Astrocyte (in vitro differentiated cells and primary cell): Measurements from ENCODE around the gene TMBIM1. TPM values are rescaled to one million over a fixed set of nuclear protein-coding genes. Genes with fewer than 3 reads are reported as not detected.
"Not testable (repeated sequence)": the region's sequence is repeated elsewhere in the genome, so short reads cannot be mapped to it uniquely, and the experiment has no call there.

Experiments used
- DNase-seq: peaks from one replicate; pipeline ENCODE4 v3.0.0-alpha.2; 2010; ENCODE audit warnings: low read depth
- FAIRE-seq: peaks from 2 replicates; lab custom pipeline; 2011; peaks lifted over from hg19 to GRCh38; lab: Jason Lieb, UNC
- H2AFZ ChIP-seq: 2 replicates; pipeline ENCODE4 v1.6.0; 2012; ENCODE audit warnings: low read depth, low read length, inconsistent platforms
- H3K27ac ChIP-seq: 2 replicates; pipeline ENCODE4 v1.5.1; 2011; ENCODE audit warnings: low read depth, low read length, inconsistent platforms
- H3K27me3 ChIP-seq: 2 replicates; pipeline ENCODE4 v1.6.0; 2011; ENCODE audit warnings: low read length, inconsistent platforms; ENCODE audit not compliant: insufficient read depth
- H3K36me3 ChIP-seq: 2 replicates; pipeline ENCODE4 v1.5.1; 2011; ENCODE audit warnings: low read length, inconsistent platforms; ENCODE audit not compliant: insufficient read depth
- H3K4me1 ChIP-seq: 2 replicates; pipeline ENCODE4 v1.5.1; 2011; ENCODE audit warnings: low read length, inconsistent platforms; ENCODE audit not compliant: insufficient read depth
- H3K4me2 ChIP-seq: 2 replicates; pipeline ENCODE4 v1.6.0; 2012; ENCODE audit warnings: low read length, inconsistent platforms
- H3K4me3 ChIP-seq: 2 replicates; pipeline ENCODE4 v1.5.1; 2011; ENCODE audit warnings: low read depth, mild to moderate bottlenecking, low read length, inconsistent platforms; ENCODE audit not compliant: insufficient read depth
- H3K79me2 ChIP-seq: 2 replicates; pipeline ENCODE4 v1.6.0; 2012; ENCODE audit warnings: mild to moderate bottlenecking, low read length, inconsistent platforms; ENCODE audit not compliant: insufficient read depth
- H3K9ac ChIP-seq: 2 replicates; pipeline ENCODE4 v1.6.0; 2012; ENCODE audit warnings: mild to moderate bottlenecking, low read length, inconsistent platforms
- H3K9me3 ChIP-seq: 2 replicates; pipeline ENCODE4 v1.5.1; 2012; ENCODE audit warnings: low read depth, mild to moderate bottlenecking, low read length, inconsistent platforms; ENCODE audit not compliant: insufficient read depth
- H4K20me1 ChIP-seq: 2 replicates; pipeline ENCODE4 v1.6.0; 2012; ENCODE audit warnings: low read length, inconsistent platforms; ENCODE audit not compliant: insufficient read depth
- H3K27ac Mint-ChIP-seq: one replicate; pipeline ENCODE4 v1.8.0; 2021; ENCODE audit warnings: mild to moderate bottlenecking, mixed read lengths; ENCODE audit not compliant: unreplicated experiment
- H3K27me3 Mint-ChIP-seq: one replicate; pipeline ENCODE4 v1.8.0; 2021; ENCODE audit warnings: low read depth, mixed read lengths; ENCODE audit not compliant: unreplicated experiment
- H3K36me3 Mint-ChIP-seq: one replicate; pipeline ENCODE4 v1.8.0; 2021; ENCODE audit warnings: low read depth, mixed read lengths; ENCODE audit not compliant: unreplicated experiment
- H3K4me1 Mint-ChIP-seq: one replicate; pipeline ENCODE4 v1.8.0; 2021; ENCODE audit warnings: low read depth, mixed read lengths; ENCODE audit not compliant: unreplicated experiment
- H3K4me3 Mint-ChIP-seq: one replicate; pipeline ENCODE4 v1.8.0; 2021; ENCODE audit warnings: mild to moderate bottlenecking, moderate library complexity, mixed read lengths; ENCODE audit not compliant: unreplicated experiment
- H3K9me3 Mint-ChIP-seq: one replicate; pipeline ENCODE4 v1.8.0; 2021; ENCODE audit warnings: mild to moderate bottlenecking, mixed read lengths; ENCODE audit not compliant: unreplicated experiment
- EZH2 ChIP-seq: IDR thresholded peaks from 2 replicates; pipeline ENCODE4 v1.6.1; 2012; ENCODE audit warnings: mild to moderate bottlenecking, low read length, inconsistent platforms; ENCODE audit not compliant: insufficient read depth
- total RNA-seq: library from RNA; stranded (reverse); gene quantifications from 2 replicates; pipeline ENCODE4 v1.2.1, GENCODE V29; 2021
- TF ChIP-seq, protein P1 (sequence below): IDR thresholded peaks from 2 replicates; pipeline ENCODE4 v1.5.1; 2011; ENCODE audit warnings: low read depth, mild to moderate bottlenecking, inconsistent platforms, low read length, moderate library complexity; ENCODE audit not compliant: insufficient read depth

TMBIM1 gene
- total RNA-seq, 1 donor from 2014 or later = 37.2 TPM

DNA sequence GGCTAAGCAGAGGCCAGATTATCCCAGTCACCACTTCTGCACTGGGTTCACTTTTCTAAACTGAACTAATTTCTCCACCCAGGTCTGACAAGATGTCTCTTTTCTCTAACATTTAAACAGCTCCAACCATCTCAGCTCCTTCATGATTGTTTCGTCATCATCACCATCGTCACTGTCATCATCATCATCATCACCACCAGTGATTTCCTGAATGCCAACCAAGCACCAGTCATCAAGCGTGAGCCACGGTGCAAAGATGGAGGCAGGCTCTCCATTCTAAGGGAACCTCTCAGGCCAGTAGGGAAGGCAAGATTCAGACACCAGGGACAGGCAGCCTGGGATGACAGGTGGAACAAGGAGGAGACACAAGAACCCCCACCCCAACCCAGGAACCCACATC is 25.5 kb upstream of the TMBIM1 start:
- Histone ChIP-seq H2AFZ (no peak overlapping the region), H3K4me2 (no peak overlapping the region), H3K4me1 (peaks cover 8% of the 10 kb centered on the region), H3K27ac (no peak overlapping the region), H3K36me3 (no peaks in the 10 kb centered on the region), H3K27me3 (no peaks in the 10 kb centered on the region), H3K9me3 (no peaks in the 10 kb centered on the region), H3K79me2 (no peaks in the 10 kb centered on the region), H4K20me1 (no peaks in the 10 kb centered on the region), H3K9ac (no peak overlapping the region), H3K4me3 (no peak overlapping the region)
- H3K4me3 Mint-ChIP-seq = no peak overlapping the region
- no peak for FAIRE-seq
- H3K36me3 Mint-ChIP-seq = no peaks in the 10 kb centered on the region
- no peaks in the 10 kb centered on the region for H3K9me3 Mint-ChIP-seq
- H3K27ac Mint-ChIP-seq = no peak overlapping the region
- H3K4me1 Mint-ChIP-seq = peaks cover 5% of the 10 kb centered on the region
- no peak for DNase-seq
- H3K27me3 Mint-ChIP-seq = peaks cover 8% of the 10 kb centered on the region
- no peak for TF ChIP-seq EZH2
- TF ChIP-seq, protein P1, sequence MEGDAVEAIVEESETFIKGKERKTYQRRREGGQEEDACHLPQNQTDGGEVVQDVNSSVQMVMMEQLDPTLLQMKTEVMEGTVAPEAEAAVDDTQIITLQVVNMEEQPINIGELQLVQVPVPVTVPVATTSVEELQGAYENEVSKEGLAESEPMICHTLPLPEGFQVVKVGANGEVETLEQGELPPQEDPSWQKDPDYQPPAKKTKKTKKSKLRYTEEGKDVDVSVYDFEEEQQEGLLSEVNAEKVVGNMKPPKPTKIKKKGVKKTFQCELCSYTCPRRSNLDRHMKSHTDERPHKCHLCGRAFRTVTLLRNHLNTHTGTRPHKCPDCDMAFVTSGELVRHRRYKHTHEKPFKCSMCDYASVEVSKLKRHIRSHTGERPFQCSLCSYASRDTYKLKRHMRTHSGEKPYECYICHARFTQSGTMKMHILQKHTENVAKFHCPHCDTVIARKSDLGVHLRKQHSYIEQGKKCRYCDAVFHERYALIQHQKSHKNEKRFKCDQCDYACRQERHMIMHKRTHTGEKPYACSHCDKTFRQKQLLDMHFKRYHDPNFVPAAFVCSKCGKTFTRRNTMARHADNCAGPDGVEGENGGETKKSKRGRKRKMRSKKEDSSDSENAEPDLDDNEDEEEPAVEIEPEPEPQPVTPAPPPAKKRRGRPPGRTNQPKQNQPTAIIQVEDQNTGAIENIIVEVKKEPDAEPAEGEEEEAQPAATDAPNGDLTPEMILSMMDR = no peak

DNA sequence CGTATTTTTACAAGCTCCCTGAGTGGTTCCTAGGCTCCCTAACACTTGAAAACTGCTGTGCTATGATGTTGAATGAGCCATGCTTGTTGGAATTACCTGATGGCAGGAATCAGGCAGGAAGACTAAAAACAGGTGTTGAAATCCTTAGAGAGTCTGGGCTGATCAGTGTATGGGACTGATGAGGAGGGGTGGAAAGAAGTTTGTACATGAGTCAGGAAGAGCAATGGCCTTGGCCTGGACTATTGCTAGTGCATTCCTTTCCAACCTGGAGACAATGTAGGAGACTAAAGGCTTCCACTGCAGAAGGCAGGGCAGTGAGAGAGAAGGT is 25.0 kb upstream of the TMBIM1 start:
- no peak overlapping the region for H3K4me3 Mint-ChIP-seq
- H3K27me3 ChIP-seq = no peaks in the 10 kb centered on the region
- H3K27ac Mint-ChIP-seq = no peak overlapping the region
- peaks cover 9% of the 10 kb centered on the region for H3K27me3 Mint-ChIP-seq
- H2AFZ ChIP-seq = no peak overlapping the region
- DNase-seq = no peak
- no peaks in the 10 kb centered on the region for H3K36me3 Mint-ChIP-seq
- H3K79me2 ChIP-seq = no peaks in the 10 kb centered on the region
- H3K4me1 Mint-ChIP-seq = peaks cover 2% of the 10 kb centered on the region
- no peak overlapping the region for H3K9ac ChIP-seq
- H3K9me3 ChIP-seq = no peaks in the 10 kb centered on the region
- peaks cover 2% of the 10 kb centered on the region for H3K4me1 ChIP-seq
- no peaks in the 10 kb centered on the region for H4K20me1 ChIP-seq
- no peak overlapping the region for H3K27ac ChIP-seq
- H3K4me3 ChIP-seq = no peak overlapping the region
- H3K36me3 ChIP-seq = no peaks in the 10 kb centered on the region
- H3K9me3 Mint-ChIP-seq = no peaks in the 10 kb centered on the region
- no peak overlapping the region for H3K4me2 ChIP-seq
- FAIRE-seq = no peak
- TF ChIP-seq, protein P1 = no peak

DNA sequence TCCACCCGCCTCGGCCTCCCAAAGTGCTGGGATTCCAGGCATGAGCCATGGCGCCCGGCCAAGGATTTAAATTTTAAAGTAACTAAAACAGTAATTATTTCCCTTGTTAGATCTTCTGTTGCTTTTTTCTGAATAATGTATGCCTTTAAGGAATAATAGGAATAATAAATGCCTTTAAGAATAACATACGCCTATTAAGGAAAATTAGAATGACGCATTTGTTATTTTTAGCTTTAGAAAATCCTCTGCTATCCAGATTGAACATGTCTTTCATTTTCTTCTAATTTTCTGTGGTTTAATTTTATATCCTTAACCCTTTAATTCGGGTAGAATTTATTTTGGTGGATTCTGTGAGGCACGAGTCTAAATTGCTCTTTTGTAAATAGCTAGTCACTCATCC is 23.1 kb upstream of the TMBIM1 start:
- Histone ChIP-seq H3K27ac (no peak overlapping the region), H3K9me3 (no peaks in the 10 kb centered on the region), H3K4me1 (no peaks in the 10 kb centered on the region), H3K9ac (no peak overlapping the region), H2AFZ (no peak overlapping the region), H3K4me3 (no peak overlapping the region), H3K79me2 (no peaks in the 10 kb centered on the region), H4K20me1 (no peaks in the 10 kb centered on the region), H3K27me3 (no peaks in the 10 kb centered on the region), H3K4me2 (no peak overlapping the region), H3K36me3 (no peaks in the 10 kb centered on the region)
- H3K36me3 Mint-ChIP-seq = no peaks in the 10 kb centered on the region
- peaks cover 10% of the 10 kb centered on the region for H3K27me3 Mint-ChIP-seq
- no peak overlapping the region for H3K4me3 Mint-ChIP-seq
- no peak for TF ChIP-seq EZH2
- TF ChIP-seq, protein P1 = no peak
- no peak overlapping the region for H3K27ac Mint-ChIP-seq
- DNase-seq (no peak), FAIRE-seq (no peak)
- peaks cover 5% of the 10 kb centered on the region for H3K4me1 Mint-ChIP-seq
- no peaks in the 10 kb centered on the region for H3K9me3 Mint-ChIP-seq

DNA sequence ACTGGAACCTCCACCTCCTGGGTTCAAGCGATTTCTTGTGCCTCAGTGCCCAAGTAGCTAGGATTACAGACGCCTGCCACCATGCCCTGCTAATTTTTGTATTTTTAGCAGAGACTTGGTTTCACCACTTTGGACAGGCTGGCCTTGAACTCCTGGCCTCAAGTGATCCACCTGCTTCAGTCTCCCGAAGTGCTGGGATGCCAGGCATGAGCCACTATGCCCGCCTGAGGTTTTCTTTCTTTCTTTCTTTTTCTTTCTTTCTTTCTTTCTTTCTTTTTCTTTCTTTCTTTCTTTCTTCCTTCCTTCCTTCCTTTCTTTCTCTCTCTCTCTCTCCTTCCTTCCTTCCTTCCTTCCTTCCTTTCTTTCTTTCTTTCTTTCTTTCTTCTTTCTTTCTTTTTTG is 22.5 kb upstream of the TMBIM1 start:
- H3K4me3 ChIP-seq, H3K79me2 ChIP-seq, H3K36me3 ChIP-seq, H3K27me3 Mint-ChIP-seq, H3K4me1 Mint-ChIP-seq, H3K36me3 Mint-ChIP-seq, DNase-seq, H3K4me1 ChIP-seq, H3K9ac ChIP-seq, H3K27ac Mint-ChIP-seq, H3K4me3 Mint-ChIP-seq, H2AFZ ChIP-seq, H4K20me1 ChIP-seq, H3K9me3 ChIP-seq, H3K9me3 Mint-ChIP-seq, H3K27me3 ChIP-seq, H3K27ac ChIP-seq, FAIRE-seq, H3K4me2 ChIP-seq: not testable (repeated sequence)
